HG03064 (cell line): ENCODE data around the gene KIF2A.

Experiments used
- ATAC-seq: cut with Tn5 transposase; IDR thresholded peaks from one replicate; pipeline ENCODE4 v1.9.1; 2021; ENCODE audit warnings: low read depth; ENCODE audit not compliant: unreplicated experiment

Gene KIF2A

DNA sequence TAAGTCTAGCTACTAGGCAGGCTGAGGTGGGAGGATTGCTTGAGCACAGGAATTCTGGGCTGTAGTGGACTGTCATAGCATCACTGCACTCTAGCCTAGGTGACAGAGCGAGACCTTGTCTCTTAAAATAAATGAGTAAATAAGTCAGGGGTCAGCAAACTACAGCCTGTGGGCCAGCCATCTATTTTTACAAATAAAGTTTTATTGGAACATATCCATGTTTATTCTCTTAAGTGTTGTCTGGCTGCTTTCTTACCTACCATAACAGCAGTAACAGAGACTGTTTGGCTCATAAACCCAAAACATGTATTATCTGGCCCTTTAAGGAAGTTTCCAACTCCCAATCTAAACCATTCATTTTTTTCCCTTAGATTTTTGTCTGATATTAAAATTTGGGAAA, 68.1 kb downstream of the KIF2A start:
- no peak for ATAC-seq

DNA sequence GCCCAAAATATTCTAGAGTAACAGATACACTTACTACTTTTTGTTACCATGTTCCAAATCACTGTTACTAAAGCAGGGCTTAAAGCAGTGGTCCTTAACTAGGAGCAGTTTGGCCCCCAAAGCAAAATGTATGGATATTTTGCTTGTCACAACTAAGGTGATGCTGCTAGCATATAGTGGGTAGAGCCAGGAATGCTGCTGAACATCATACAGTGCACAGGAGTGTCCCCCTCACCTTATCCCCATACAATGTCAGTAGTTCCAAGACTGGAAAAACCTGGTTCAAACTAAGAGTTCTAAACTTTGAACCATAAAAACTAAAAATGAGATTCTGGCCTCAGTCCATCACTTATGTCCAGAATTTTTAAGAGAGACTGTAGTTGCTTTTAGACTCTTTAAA, 69.6 kb downstream of the KIF2A start:
- ATAC-seq = no peak

DNA sequence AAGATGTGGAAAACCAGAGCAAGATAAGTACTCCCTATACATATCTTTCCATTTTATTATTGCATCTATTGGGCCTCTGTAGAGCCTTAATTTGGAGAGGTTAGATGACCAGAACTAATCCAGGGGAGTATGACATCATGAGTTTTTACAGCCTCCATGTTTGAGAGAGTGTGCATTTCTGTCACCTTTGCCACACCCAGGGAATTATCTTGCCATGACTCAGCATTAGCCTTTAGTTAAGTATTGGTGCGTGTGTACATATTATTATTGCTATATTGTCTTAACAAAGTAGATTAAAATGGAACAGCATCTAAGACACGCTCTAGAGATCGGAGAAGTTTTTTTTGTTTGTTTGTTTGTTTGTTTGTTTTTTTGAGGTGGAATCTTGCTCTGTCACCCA, 70.1 kb downstream of the KIF2A start:
- ATAC-seq = no peak

DNA sequence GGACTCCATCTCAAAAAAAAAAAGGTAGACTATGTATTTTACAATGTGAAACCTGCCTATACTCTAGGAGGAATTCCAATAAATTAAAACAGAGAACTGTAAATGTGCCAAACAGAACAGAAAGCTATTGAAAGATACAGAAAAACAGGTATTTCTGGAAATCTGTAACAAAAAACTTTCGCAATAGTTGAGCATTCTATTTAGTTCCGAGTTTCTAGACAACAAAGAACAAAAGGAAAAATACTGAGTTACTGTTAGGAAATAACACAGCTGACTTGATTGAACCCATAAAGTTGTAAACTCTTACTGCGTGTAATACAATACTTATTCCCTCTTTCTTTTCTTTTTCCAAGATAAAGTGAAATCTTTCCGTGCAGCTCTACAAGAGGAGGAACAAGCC, 79.1 kb downstream of the KIF2A start:
- ATAC-seq = no peak

DNA sequence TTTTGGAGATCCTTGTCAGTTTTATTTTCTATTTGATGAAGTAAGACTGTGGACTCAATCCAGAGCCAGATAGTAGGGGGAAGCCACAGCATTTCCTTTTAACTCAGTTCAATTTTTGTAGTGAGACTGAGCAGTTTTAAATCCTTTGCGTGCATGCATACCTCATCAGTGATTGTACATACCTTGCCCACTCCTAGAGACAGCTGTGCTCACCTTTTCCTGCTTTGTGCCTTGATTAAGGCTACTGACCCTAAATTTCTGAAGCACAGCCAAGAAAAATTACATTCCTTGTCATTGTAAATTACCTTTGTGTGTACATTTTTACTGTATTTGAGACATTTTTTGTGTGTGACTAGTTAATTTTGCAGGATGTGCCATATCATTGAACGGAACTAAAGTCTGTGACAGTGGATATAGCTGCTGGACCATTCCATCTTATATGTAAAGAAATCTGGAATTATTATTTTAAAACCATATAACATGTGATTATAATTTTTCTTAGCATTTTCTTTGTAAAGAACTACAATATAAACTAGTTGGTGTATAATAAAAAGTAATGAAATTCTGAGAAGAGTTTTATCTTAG, 79.9 kb downstream of the KIF2A start:
- ATAC-seq = no peak

DNA sequence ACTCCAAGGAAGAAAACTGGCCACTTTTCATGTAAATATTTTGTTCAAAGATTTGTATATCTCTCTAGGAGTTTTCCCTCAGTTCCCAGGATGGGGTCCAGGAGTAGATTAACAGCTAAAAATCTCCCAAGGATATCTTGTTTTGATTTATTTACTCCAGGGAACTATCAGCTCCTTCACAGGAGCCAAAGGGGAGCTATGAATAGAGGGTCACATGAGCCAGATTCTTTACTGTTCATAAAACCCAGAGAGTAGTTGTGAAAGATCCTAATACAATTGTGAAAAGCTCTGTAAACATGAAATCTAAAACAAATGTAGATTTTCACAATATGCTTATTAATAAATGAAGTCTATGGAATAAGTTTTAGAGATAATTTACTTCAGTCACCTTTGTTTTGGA, 80.8 kb downstream of the KIF2A start:
- no peak for ATAC-seq

DNA sequence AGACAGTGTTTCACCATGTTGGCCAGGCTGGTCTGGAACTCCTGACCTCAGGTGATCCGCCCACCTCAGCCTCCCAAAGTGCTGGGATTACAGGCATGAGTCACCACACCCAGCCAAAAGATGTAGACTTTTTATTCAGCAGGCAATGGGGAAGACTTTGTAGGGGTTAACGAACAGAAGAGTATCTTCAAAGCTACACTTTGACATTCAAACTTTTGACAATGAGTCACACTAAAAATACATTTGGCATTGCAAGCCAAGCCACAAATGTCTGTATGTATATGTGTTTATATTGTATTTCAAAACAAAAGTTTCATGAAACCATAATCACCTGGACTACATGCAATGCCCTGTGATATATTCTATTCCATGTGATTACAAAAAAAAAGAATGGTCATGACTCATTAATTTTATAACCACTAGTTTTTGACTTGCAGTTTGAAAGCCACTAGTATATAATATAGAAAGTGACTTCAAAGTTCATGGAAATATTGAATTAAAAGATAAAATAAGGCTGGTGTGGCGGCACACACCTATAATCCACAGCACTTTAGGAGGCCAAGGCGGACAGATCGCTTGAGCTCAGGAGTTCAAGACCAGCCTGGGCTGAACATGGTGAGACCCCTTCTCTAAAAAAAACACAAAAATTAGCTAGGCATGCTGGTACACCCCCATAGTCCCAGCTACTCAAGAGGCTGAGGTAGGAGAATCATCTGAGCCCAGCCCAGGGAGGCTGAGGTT, 89.4 kb downstream of the KIF2A start:
- ATAC-seq = no peak

DNA sequence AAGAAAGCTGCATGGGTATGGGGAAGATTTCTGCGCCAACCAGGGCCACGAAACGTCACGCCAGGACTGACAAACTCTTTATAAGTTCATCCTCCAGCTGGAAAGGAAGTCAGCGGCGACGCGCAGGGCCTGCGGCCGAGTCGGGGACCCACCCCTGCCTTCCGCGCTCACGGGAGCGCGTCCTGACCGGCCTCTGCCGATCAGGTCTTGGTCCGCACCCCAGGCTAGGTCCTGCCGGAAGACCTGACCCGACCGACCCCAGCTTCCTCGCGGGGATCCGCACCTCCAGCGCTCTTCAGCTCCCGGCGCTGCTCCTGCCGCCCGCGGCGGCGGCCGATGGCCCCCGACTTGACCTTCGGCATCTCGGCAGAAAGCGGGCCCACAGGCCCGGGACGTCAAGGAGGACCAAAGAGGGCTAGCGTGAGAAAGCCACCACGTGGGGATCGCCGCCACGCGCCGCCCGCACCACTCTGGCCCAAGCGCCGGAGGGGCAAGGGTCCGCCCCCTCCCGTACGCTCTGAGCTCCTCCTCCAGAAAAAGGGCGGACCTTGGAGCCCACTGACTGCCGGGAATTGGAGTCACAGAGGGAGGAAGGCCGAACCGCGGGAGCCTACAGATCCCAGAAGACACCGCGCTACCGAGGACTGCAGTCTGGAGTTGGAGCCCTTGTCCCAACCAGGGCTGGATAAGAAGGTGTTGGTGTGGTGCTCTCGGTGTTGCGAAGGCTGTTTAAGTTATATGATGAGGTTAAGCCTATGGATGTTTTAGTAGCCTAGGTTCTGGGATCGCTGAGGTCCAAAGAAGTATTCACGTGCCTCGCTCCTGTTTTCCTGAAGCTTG, 97.6 kb downstream of the KIF2A start, which contains the start of gene DIMT1:
Gene DIMT1 (minus strand): TSS at position 495 of the 840 bp plus-strand sequence. CDS start 133 bp downstream, at position 362.
- ATAC-seq = peak; percentile 99

DNA sequence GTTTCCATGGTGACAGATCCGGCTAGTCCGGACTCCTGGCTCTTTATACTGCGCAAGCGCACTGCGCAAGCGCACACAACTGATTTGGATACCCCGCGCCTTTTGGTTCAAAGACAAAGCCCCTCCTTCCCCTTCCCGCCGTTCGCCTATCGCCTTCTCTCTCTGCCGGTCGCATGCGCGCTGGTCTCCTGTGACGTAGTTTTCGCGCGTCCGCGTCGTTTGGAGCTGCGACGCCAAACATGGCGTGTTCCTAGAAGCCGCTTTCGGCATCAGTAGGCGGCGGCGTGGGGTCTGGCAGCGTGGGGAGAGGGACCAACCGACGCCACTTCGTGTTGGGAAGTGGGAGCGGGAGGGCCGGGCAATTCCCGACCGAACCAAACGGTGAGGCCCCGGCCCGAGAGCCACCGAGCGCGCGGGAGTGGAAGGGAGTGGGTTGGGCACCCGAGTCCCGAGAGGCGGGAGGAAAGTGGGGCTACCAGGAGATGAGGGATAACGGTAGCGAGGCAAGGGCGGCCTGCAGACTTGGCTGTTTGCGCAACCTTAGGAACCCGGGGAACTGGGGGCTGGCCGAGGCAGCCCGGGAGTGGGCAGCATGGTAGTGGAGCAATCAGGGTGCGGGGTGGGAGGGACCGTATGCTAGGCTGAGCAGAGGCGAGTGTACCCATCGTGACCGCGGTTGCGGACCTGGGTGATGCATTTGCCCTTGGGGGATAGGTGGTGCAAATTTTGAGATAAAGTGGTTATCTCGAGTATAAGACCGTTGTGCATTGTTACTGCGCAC, 106.7 kb downstream of the KIF2A start, which contains the start of gene IPO11:
Gene IPO11 (plus strand): TSS at position 215 of the 781 bp plus-strand sequence. CDS start 24,517 bp downstream, outside the sequence.
- ATAC-seq = peak; percentile 97

DNA sequence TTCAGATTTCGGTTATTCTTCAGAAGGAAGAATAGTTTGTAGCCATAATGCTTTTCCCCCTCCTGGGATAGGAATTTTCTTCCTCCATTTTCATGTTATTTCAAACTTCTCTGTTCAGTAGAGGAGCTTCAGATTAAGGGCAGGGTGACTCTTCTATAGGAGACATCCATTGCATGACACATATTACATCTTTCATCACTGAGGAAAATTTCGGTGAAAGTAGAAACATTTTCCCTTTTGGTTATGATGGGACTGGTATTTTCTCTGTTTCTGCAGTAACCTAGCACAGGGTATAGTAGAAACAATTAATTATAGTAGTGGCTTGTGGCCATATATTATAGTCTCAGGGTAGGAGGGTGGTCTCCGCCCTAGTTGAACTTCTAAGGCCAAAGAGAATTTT, 107.7 kb downstream of the KIF2A start:
- ATAC-seq = no peak

DNA sequence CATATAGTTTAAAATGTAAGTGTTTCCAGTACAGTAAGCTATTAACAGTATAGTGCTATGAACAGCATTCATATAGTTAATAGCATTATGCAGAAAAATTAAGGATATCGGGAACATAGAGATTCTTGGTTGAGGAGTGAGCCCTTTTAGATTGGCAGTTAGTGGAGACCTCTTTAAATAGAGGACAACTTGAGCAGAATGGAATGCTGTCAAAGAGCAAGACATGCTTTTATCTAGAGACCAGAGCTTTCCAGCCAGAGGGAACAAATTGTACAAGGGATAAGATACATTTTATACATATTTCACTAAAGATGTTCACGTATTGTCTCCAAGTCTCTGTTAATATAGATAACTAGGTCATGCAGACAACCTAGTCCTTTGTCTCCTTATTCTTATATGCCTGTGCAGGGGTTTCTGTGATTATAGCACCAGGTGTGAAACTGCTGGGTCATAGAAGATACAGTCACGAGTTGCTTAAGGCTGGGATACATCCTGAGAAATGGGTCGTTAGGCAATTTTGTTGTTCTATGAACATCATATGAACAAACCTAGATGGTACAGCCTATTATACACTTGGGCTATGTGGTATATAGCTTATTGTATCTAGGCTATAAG, 112.6 kb downstream of the KIF2A start:
- no peak for ATAC-seq

DNA sequence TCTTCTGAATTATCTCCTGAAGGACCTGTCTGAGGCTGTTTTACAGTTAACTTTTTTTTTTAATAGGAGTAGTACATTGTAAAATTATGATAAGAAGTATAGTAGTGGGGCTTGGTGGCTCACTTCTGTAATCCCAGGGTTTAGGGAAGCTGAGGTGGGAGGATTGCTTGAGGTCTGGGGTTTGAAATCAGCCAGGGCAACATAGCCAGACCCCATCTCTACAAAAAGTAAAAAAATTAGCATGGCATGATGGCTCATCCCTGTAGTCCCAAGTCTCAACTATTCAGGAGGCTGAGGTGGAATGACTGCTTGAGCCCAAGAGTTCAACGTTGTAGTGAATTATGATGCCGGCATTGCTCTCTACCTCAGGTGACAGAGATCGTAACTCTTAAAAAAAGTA, 113.6 kb downstream of the KIF2A start:
- no peak for ATAC-seq

DNA sequence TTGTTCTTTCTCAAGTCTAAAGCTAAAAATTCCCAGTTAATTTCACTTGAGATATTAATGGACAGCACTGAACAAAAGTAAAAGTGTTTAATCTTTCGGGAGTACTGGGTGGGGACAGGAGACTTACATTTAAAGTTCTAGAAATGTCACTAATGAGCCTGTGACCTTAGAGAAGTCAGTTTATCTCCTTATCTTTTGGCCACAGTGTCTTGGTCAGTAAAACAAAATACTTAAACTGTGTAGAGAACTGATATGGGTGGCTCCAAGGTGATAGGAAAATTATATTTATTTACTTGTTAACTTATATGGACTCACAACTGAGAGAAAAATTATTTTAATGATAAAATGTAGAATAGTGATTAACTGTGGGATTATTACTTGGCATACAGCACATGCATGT, 115.4 kb downstream of the KIF2A start:
- ATAC-seq = no peak

DNA sequence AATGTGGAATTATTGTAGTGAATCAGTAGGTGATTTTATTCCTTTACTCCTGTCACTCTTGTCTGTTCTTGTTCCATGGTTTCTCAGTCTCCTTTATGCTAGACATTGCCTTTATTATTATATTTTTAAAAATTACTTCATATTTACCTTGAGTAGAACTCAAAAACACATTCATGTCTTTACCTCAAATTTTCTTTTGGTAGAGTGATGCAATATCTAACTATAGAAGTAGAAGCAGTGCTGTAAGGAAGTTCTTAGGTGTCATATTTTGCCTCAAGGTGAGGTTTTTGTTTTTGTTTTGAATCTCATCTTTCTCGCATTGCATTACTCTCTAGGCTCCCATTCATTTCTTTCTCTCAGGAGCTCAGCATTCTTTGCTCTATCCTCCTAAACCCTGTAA, 118.8 kb downstream of the KIF2A start:
- ATAC-seq = no peak

DNA sequence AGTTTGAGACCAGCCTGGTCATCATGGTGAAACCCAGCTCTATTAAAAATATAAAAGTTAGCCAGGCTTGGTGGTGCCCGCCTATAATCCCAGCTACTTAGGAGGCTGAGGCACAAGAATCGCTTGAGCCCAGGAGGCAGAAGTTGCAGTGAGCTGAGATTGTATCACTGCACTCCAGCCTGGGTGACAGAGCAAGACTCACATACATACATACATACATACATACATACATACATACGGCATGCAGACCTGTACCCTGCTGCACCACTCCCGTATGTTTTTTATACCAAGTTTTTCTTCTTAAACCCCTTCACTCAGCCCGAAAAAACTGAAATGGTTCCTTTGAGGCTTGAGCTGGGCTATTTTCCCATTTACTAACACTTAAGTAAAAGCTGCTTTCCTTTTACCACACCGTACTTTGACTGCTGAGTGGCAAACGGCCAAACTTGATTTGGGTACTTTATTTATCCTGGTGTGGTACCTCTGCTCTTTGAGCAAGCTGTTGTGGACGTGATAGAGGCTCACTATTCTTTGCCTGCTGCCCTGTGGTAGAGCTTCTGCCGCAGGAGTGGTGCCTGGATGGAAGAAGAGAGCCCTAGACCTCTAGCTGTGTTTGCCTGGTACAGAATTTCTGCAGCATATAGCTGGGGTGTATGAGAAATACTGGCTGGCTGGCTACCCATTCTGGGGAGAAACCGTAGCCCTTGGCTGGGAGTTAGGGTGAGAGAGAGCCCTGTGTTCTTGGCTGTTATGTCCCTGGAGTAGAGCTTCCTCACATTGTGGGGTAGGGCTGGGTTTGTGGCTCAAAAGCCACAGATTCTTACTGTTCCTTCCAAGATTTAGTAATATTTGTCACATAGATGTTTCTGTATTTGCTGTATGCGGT, 126.0 kb downstream of the KIF2A start:
- ATAC-seq = no peak

DNA sequence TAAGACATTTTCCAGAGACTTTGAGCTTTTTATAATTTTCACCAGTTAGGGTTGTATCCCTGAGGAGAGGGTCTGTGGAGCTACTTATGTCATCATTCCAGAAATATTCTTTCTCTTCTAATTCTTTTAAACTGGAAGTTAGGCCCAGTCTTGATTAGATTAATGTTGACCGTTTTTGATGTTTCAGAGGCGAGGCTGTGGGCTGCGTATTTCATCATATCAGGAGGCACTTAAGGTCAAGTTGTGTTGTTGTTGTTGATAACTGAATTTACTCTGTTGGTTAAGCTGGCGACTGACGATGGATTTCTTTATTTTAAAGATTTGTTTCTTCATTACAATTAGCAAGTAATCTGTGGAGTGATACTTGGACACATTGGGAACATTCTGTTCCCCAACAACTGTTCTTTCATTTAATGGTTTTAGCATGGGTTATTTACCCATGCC, 126.6 kb downstream of the KIF2A start:
- ATAC-seq = no peak
